A549 treated with CORT108297 at 1 μM for 4 hours (cell line): ENCODE measurements around the gene NDUFS1. TPM values are rescaled to one million over a fixed set of nuclear protein-coding genes. Genes with fewer than 3 reads are reported as not detected.

Experiments used
- total RNA-seq: library from RNA; stranded (reverse); fragments of 200-300 nt; extraction: Qiagen RNA extraction; gene quantifications from 5 replicates; pipeline ENCODE4 v1.2.3, GENCODE V29; 2022

NDUFS1 gene
- total RNA-seq = 51.1 to 69.0 TPM (median 65.0 TPM) in 5 replicates

GRCh38 chr2:206159346-206160124, at the start of gene NDUFS1, which contains the start of gene EEF1B2:
TSS of gene NDUFS1 (minus strand) at chr2:206159444. CDS start at chr2:206153678, 5,766 bp downstream.
TSS of gene EEF1B2 (plus strand) at chr2:206159895. CDS start at chr2:206159980, 85 bp downstream.

GRCh38 chr2:206085742-206086445, 73.3 kb downstream of the NDUFS1 start, which contains the start of gene INO80D:
TSS of gene INO80D (minus strand) at chr2:206086174. CDS start at chr2:206063016, 23,158 bp downstream.

Other genes starting within 250 kb of the NDUFS1 start
- 1.5 to 1.9 TPM (median 1.6 TPM) in 5 replicates for gene INO80D, start 73.3 kb downstream of the NDUFS1 start, total RNA-seq
- 1,003 to 1,121 TPM (median 1,045 TPM) in 5 replicates for gene EEF1B2, start 451 bp upstream of the NDUFS1 start, total RNA-seq
- gene ZDBF2, start 115.2 kb upstream of the NDUFS1 start, total RNA-seq = 0.74 to 1.5 TPM (median 1.2 TPM) in 5 replicates